GM23338 (cell line): ENCODE results near the gene HADHA. TPM values are rescaled to one million over a fixed set of nuclear protein-coding genes. Genes with fewer than 3 reads are reported as not detected.

ENCODE experiments used
- ATAC-seq: fragments of 200-7000 bp; cut with Tn5 transposase; 3 replicates; pipeline ENCODE4 v1.9.1; 2020
- DNase-seq: peaks from one replicate; pipeline ENCODE4 v3.0.0-alpha.2; 2015; ENCODE audit warnings: low spot score
- H2AFZ ChIP-seq: fragments of 200-600 bp; sonication (generic); 2 replicates; pipeline ENCODE4 v1.8.0; 2016; ENCODE audit warnings: antibody characterized with exemption, mild to moderate bottlenecking, moderate library complexity
- H3F3A ChIP-seq: fragments of 200-600 bp; sonication (generic); replicated peaks from 2 replicates; pipeline ENCODE4 v1.8.0; 2017; ENCODE audit warnings: antibody characterized with exemption, mixed run types, low read depth
- H3K27ac ChIP-seq: fragments of 200-600 bp; sonication (generic); 2 replicates; pipeline ENCODE4 v1.6.1; 2016; ENCODE audit warnings: low read depth
- H3K27me3 ChIP-seq: fragments of 200-600 bp; sonication (generic); 2 replicates; pipeline ENCODE4 v1.8.0; 2016; ENCODE audit warnings: mild to moderate bottlenecking, mixed run types, moderate library complexity; ENCODE audit not compliant: insufficient read depth
- H3K36me3 ChIP-seq: fragments of 200-600 bp; sonication (generic); 2 replicates; pipeline ENCODE4 v1.8.0; 2016; ENCODE audit warnings: mild to moderate bottlenecking; ENCODE audit not compliant: insufficient read depth
- H3K4me1 ChIP-seq: fragments of 200-600 bp; sonication (generic); 2 replicates; pipeline ENCODE4 v1.8.0; 2016; ENCODE audit warnings: mild to moderate bottlenecking, moderate library complexity; ENCODE audit not compliant: insufficient read depth
- H3K4me2 ChIP-seq: fragments of 200-600 bp; sonication (generic); 2 replicates; pipeline ENCODE4 v1.7.1; 2017; ENCODE audit warnings: mixed run types
- H3K4me3 ChIP-seq: fragments of 200-600 bp; sonication (generic); 2 replicates; pipeline ENCODE4 v1.6.1; 2016; ENCODE audit warnings: mixed run types
- H3K79me2 ChIP-seq: fragments of 200-600 bp; sonication (generic); replicated peaks from 2 replicates; pipeline ENCODE4 v1.8.0; 2017; ENCODE audit warnings: mild to moderate bottlenecking; ENCODE audit not compliant: insufficient read depth
- H3K9me2 ChIP-seq: fragments of 200-600 bp; sonication (generic); 2 replicates; pipeline ENCODE4 v1.8.0; 2017; ENCODE audit not compliant: insufficient read depth
- H4K20me1 ChIP-seq: fragments of 200-600 bp; sonication (generic); replicated peaks from 2 replicates; pipeline ENCODE4 v1.8.0; 2017; ENCODE audit warnings: mild to moderate bottlenecking; ENCODE audit not compliant: insufficient read depth
- H3K27ac Mint-ChIP-seq: 2 replicates; pipeline ENCODE4 v1.8.0; 2020; ENCODE audit warnings: inconsistent platforms, mild to moderate bottlenecking, moderate library complexity, mixed read lengths
- H3K27me3 Mint-ChIP-seq: 3 replicates; pipeline ENCODE4 v1.8.0; 2022; ENCODE audit warnings: low read depth, mild to moderate bottlenecking, moderate library complexity, mixed read lengths, inconsistent platforms; ENCODE audit not compliant: insufficient read depth, poor library complexity
- H3K36me3 Mint-ChIP-seq: 3 replicates; pipeline ENCODE4 v1.8.0; 2021; ENCODE audit warnings: low read depth, mild to moderate bottlenecking, inconsistent platforms, moderate library complexity, mixed read lengths
- H3K4me1 Mint-ChIP-seq: 3 replicates; pipeline ENCODE4 v1.8.0; 2020; ENCODE audit warnings: mild to moderate bottlenecking, inconsistent platforms, mixed read lengths
- H3K4me3 Mint-ChIP-seq: 3 replicates; pipeline ENCODE4 v1.8.0; 2021; ENCODE audit warnings: moderate library complexity, mild to moderate bottlenecking, inconsistent platforms, mixed read lengths
- H3K9me3 Mint-ChIP-seq: 3 replicates; pipeline ENCODE4 v1.8.0; 2020; ENCODE audit warnings: moderate library complexity, mild to moderate bottlenecking, inconsistent platforms, mixed read lengths
- CREB1 ChIP-seq: fragments of 250-450 bp; sonication (Bioruptor Pico); IDR thresholded peaks from 2 replicates; pipeline ENCODE4 v1.5.0; 2020; ENCODE audit warnings: low read depth, mild to moderate bottlenecking, moderate library complexity
- CTCF ChIP-seq, 2 experiments: fragments of 200-600 bp in 1 of 2; sonication (generic) in 1 of 2; conservative IDR thresholded peaks; 2 replicates each; pipeline versions ENCODE4 v1.5.1 to v1.6.1; 2016 to 2017; ENCODE audit warnings: antibody characterized with exemption in 2 of 2, low read depth in 2 of 2, mild to moderate bottlenecking in 2 of 2, moderate library complexity in 1 of 2
- EZH2 ChIP-seq: fragments of 200-600 bp; sonication (generic); IDR thresholded peaks from one replicate; pipeline ENCODE4 v1.8.0; 2017; ENCODE audit warnings: antibody characterized with exemption, mild to moderate bottlenecking, low read depth; ENCODE audit not compliant: unreplicated experiment
- EZH2phosphoT487 ChIP-seq: fragments of 200-600 bp; sonication (generic); IDR thresholded peaks from one replicate; pipeline ENCODE4 v1.8.1; 2018; ENCODE audit warnings: antibody characterized with exemption; ENCODE audit not compliant: unreplicated experiment
- JUNB ChIP-seq: IDR thresholded peaks from one replicate; pipeline ENCODE4 v1.6.1; 2016; ENCODE audit warnings: antibody characterized with exemption; ENCODE audit not compliant: unreplicated experiment
- NANOG ChIP-seq: IDR thresholded peaks from 2 replicates; pipeline ENCODE4 v1.6.1; 2016; ENCODE audit warnings: antibody characterized with exemption, borderline replicate concordance
- POLR2AphosphoS5 ChIP-seq: IDR thresholded peaks from 2 replicates; pipeline ENCODE4 v1.6.1; 2016; ENCODE audit warnings: antibody characterized with exemption, low read depth
- STAT1 ChIP-seq: IDR thresholded peaks from one replicate; pipeline ENCODE4 v1.6.1; 2016; ENCODE audit warnings: antibody characterized with exemption; ENCODE audit not compliant: unreplicated experiment
- ZNF331 ChIP-seq: fragments of 250-450 bp; sonication (Bioruptor Pico); IDR thresholded peaks from 2 replicates; pipeline ENCODE4 v1.5.0; 2020; ENCODE audit warnings: low read depth, mild to moderate bottlenecking, moderate library complexity
- ZNF462 ChIP-seq: fragments of 250-450 bp; sonication (Bioruptor Pico); IDR thresholded peaks from 2 replicates; pipeline ENCODE4 v1.5.0; 2020; ENCODE audit warnings: mild to moderate bottlenecking, moderate library complexity
- polyA plus RNA-seq: library from polyadenylated mRNA; unstranded; fragments of >200 nt; fragmentation: Nextera tagmentation; extraction: Ambion mirVana; gene quantifications from 2 replicates; pipeline ENCODE4 v1.2.1, GENCODE V29; 2016
- total RNA-seq: library from RNA; depleted of rRNA; stranded (reverse); fragments of >200 nt; shearing (Covaris generic); gene quantifications from 2 replicates; pipeline ENCODE4 v1.2.3, GENCODE V29; 2014
- TF ChIP-seq, protein P1 (sequence below): IDR thresholded peaks from 2 replicates; pipeline ENCODE4 v1.6.1; 2016; ENCODE audit warnings: antibody characterized with exemption

HADHA gene
- total and polyA plus RNA-seq, 2 experiments from 2014 or later: 63.9 to 92.3 TPM

DNA sequence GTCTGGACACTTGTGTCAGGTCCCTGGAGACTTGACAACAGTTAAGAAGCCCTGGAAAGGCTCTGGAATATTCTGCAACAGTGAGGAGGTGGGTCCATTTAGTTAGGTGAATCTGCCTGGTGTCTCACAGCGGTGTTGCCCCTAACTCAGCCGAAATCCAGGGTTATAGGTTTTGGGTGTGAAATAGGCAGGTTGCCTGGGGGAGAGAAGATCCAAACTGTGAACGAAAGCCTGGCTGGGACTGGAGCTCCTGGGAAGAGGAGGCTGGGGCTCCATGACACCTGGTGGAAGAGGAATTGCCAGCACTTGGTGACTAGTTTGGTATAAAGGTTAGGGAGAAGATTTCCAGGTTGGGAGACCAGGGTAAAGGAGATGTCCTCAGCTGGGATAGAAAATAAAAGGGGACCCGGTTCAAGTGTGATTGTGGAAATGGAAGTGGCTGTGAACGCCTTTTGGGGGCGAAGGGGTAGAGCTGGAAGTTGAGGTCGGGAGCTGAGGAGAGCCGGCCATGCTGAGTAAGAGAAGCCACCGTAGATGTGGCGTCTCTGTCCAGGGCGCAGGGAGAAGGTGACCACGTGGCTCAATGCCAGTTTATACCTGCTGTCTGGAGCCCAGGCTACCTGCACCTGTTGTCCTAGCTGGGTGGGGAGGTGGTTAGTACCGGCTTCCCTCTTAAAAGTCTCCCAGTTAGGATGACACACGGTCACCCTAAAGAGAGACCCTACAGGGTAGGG is 74.6 kb downstream of the HADHA start:
- H3K4me3 ChIP-seq: no peak overlapping the region
- H3K36me3 ChIP-seq: no peaks in the 10 kb centered on the region
- peaks cover 12% of the 10 kb centered on the region; the same call in 1 of the 2 replicates for H3K79me2 ChIP-seq
- Mint-ChIP-seq H3K4me1 (peaks cover 7% of the 10 kb centered on the region), H3K36me3 (peaks cover 3% of the 10 kb centered on the region; the same call in 1 of the 3 replicates), H3K9me3 (peaks cover 5% of the 10 kb centered on the region; the same call in 2 of the 3 replicates), H3K4me3 (no peak overlapping the region; the same call in 2 of the 3 replicates), H3K27ac (no peak overlapping the region), H3K27me3 (peaks cover 14% of the 10 kb centered on the region)
- H4K20me1 ChIP-seq: peaks cover 7% of the 10 kb centered on the region
- no peaks in the 10 kb centered on the region for H3K27me3 ChIP-seq
- H3K27ac ChIP-seq: no peak overlapping the region
- ATAC-seq (no peak), DNase-seq (no peak)
- TF ChIP-seq NANOG (no peak), JUNB (no peak), EZH2phosphoT487 (no peak), STAT1 (no peak), ZNF462 (no peak), POLR2AphosphoS5 (no peak), CTCF (conservative IDR thresholded peaks at IDR 0.05; ENCODE audit: low read depth in 2 of 2) (no peak), CREB1 (CRISPR knock-in tag) (no peak), EZH2 (no peak), ZNF331 (no peak)
- TF ChIP-seq, protein P1, sequence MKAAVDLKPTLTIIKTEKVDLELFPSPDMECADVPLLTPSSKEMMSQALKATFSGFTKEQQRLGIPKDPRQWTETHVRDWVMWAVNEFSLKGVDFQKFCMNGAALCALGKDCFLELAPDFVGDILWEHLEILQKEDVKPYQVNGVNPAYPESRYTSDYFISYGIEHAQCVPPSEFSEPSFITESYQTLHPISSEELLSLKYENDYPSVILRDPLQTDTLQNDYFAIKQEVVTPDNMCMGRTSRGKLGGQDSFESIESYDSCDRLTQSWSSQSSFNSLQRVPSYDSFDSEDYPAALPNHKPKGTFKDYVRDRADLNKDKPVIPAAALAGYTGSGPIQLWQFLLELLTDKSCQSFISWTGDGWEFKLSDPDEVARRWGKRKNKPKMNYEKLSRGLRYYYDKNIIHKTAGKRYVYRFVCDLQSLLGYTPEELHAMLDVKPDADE: no peak
- H3F3A ChIP-seq: 0 out of 2 replicates have a peak, but pooled peaks cover 5% of the 10 kb centered on the region
- peaks cover 6% of the 10 kb centered on the region; the same call in 1 of the 2 replicates for H3K4me1 ChIP-seq
- H2AFZ ChIP-seq: no peak overlapping the region
- no peak overlapping the region for H3K4me2 ChIP-seq
- H3K9me2 ChIP-seq: no peaks in the 10 kb centered on the region
